SK-N-SH treated with all-trans-retinoic acid at 6 μM for 48 hours (cell line): ENCODE results near the gene DNASE1L3.

Experiments
- ATAC-seq: fragments of 200-7000 bp; cut with Tn5 transposase; 3 replicates; pipeline ENCODE4 v1.9.1; 2020; ENCODE audit warnings: mild to moderate bottlenecking, moderate library complexity
- ARNTL ChIP-seq: fragments of 450-650 bp; formaldehyde crosslinking; IDR thresholded peaks from 2 replicates; pipeline ENCODE4 v1.5.0; 2020; ENCODE audit warnings: low read depth, mild to moderate bottlenecking, moderate library complexity, borderline replicate concordance
- BACH2 ChIP-seq: fragments of 250-450 bp; sonication (Bioruptor Pico); IDR thresholded peaks from 2 replicates; pipeline ENCODE4 v1.9.0; 2021; ENCODE audit warnings: mild to moderate bottlenecking, borderline replicate concordance
- CREB5 ChIP-seq: fragments of 250-450 bp; sonication (Bioruptor Pico); IDR thresholded peaks from 2 replicates; pipeline ENCODE4 v1.5.1; 2020; ENCODE audit warnings: low read depth, mild to moderate bottlenecking, moderate library complexity
- CSDC2 ChIP-seq: fragments of 250-450 bp; sonication (Bioruptor Pico); IDR thresholded peaks from 2 replicates; pipeline ENCODE4 v1.5.0; 2020; ENCODE audit warnings: mild to moderate bottlenecking, moderate library complexity
- CSRNP3 ChIP-seq: fragments of 250-450 bp; sonication (Bioruptor Pico); IDR thresholded peaks from 2 replicates; pipeline ENCODE4 v1.5.1; 2021; ENCODE audit warnings: mild to moderate bottlenecking, moderate library complexity
- ESRRG ChIP-seq: fragments of 250-450 bp; sonication (Bioruptor Pico); IDR thresholded peaks from 2 replicates; pipeline ENCODE4 v1.6.1; 2021; ENCODE audit warnings: mild to moderate bottlenecking
- GLIS3 ChIP-seq: fragments of 250-450 bp; sonication (Bioruptor Pico); IDR thresholded peaks from 2 replicates; pipeline ENCODE4 v1.5.0; 2020; ENCODE audit warnings: mild to moderate bottlenecking, moderate library complexity
- ISL1 ChIP-seq: fragments of 250-450 bp; sonication (Bioruptor Pico); IDR thresholded peaks from 2 replicates; pipeline ENCODE4 v2.1.2; 2022; ENCODE audit warnings: mild to moderate bottlenecking, moderate library complexity
- OSR1 ChIP-seq: fragments of 250-450 bp; sonication (Bioruptor Pico); IDR thresholded peaks from 2 replicates; pipeline ENCODE4 v1.8.0; 2022; ENCODE audit warnings: moderate library complexity, mild to moderate bottlenecking, inconsistent platforms
- PATZ1 ChIP-seq: fragments of 250-450 bp; sonication (Bioruptor Pico); IDR thresholded peaks from 2 replicates; pipeline ENCODE4 v1.8.0; 2020; ENCODE audit warnings: mild to moderate bottlenecking, moderate library complexity, borderline replicate concordance
- POU6F1 ChIP-seq: fragments of 250-450 bp; sonication (Bioruptor Pico); IDR thresholded peaks from 2 replicates; pipeline ENCODE4 v1.8.0; 2021; ENCODE audit warnings: low read depth, mild to moderate bottlenecking, moderate library complexity, borderline replicate concordance
- PPARA ChIP-seq: fragments of 250-450 bp; sonication (Bioruptor Pico); IDR thresholded peaks from 2 replicates; pipeline ENCODE4 v1.5.0; 2020; ENCODE audit warnings: mild to moderate bottlenecking, borderline replicate concordance
- RARB ChIP-seq: fragments of 250-450 bp; sonication (Bioruptor Pico); IDR thresholded peaks from 2 replicates; pipeline ENCODE4 v1.8.0; 2021; ENCODE audit warnings: mild to moderate bottlenecking, moderate library complexity
- SNAI2 ChIP-seq: fragments of 250-450 bp; sonication (Bioruptor Pico); IDR thresholded peaks from 2 replicates; pipeline ENCODE4 v1.5.0; 2020; ENCODE audit warnings: mild to moderate bottlenecking, moderate library complexity
- TCF4 ChIP-seq: fragments of 250-450 bp; sonication (Bioruptor Pico); IDR thresholded peaks from 2 replicates; pipeline ENCODE4 v1.8.0; 2021; ENCODE audit warnings: mild to moderate bottlenecking, moderate library complexity, borderline replicate concordance
- TOX ChIP-seq: fragments of 250-450 bp; sonication (Bioruptor Pico); IDR thresholded peaks from 2 replicates; pipeline ENCODE4 v1.8.0; 2021; ENCODE audit warnings: mild to moderate bottlenecking, moderate library complexity, borderline replicate concordance
- TSHZ2 ChIP-seq: fragments of 250-450 bp; sonication (Bioruptor Pico); IDR thresholded peaks from 2 replicates; pipeline ENCODE4 v1.5.0; 2020; ENCODE audit warnings: mild to moderate bottlenecking, moderate library complexity
- ZC3H10 ChIP-seq: fragments of 250-450 bp; sonication (Bioruptor Pico); IDR thresholded peaks from 2 replicates; pipeline ENCODE4 v1.5.1; 2021; ENCODE audit warnings: mild to moderate bottlenecking, moderate library complexity
- ZFP3 ChIP-seq: fragments of 250-450 bp; sonication (Bioruptor Pico); IDR thresholded peaks from 2 replicates; pipeline ENCODE4 v1.5.0; 2020; ENCODE audit warnings: mild to moderate bottlenecking, moderate library complexity
- ZFP30 ChIP-seq: fragments of 450-650 bp; formaldehyde crosslinking; IDR thresholded peaks from 2 replicates; pipeline ENCODE4 v1.5.0; 2022; ENCODE audit warnings: mild to moderate bottlenecking, moderate library complexity
- ZNF565 ChIP-seq: fragments of 450-650 bp; formaldehyde crosslinking; conservative IDR thresholded peaks from 2 replicates; pipeline ENCODE4 v1.5.0; 2020; ENCODE audit warnings: low read depth, mild to moderate bottlenecking, moderate library complexity
- ZNF70 ChIP-seq: fragments of 450-650 bp; formaldehyde crosslinking; IDR thresholded peaks from 2 replicates; pipeline ENCODE4 v1.5.0; 2020; ENCODE audit warnings: mild to moderate bottlenecking, moderate library complexity
- ZNF8 ChIP-seq: fragments of 450-650 bp; formaldehyde crosslinking; IDR thresholded peaks from 2 replicates; pipeline ENCODE4 v1.5.0; 2020; ENCODE audit warnings: mild to moderate bottlenecking, moderate library complexity

The DNASE1L3 gene

GRCh38 chr3:58155838-58156237 lies 54.9 kb downstream of the DNASE1L3 start (continued):
- TF ChIP-seq TCF4 (CRISPR knock-in tag) = no peak
- no peak for TF ChIP-seq PPARA (CRISPR knock-in tag)
- TF ChIP-seq TOX (CRISPR knock-in tag) = no peak
- TF ChIP-seq ZFP3 (CRISPR knock-in tag) = no peak
- no peak for TF ChIP-seq BACH2 (CRISPR knock-in tag)
- no peak for TF ChIP-seq ESRRG (CRISPR knock-in tag)
- TF ChIP-seq ARNTL (CRISPR knock-in tag) = no peak
- no peak for TF ChIP-seq ZC3H10 (CRISPR knock-in tag)

- no peak for ATAC-seq
- TF ChIP-seq POU6F1 = no peak
- TF ChIP-seq ZNF565 (CRISPR knock-in tag) = no peak
- TF ChIP-seq ZNF8 = no peak
- TF ChIP-seq GLIS3 = no peak
- no peak for TF ChIP-seq SNAI2 (CRISPR knock-in tag)
- no peak for TF ChIP-seq ARNTL (CRISPR knock-in tag)
- TF ChIP-seq CSDC2 (CRISPR knock-in tag) = no peak
- TF ChIP-seq CREB5 (CRISPR knock-in tag) = no peak
- no peak for TF ChIP-seq TOX (CRISPR knock-in tag)
- TF ChIP-seq PATZ1 (CRISPR knock-in tag) = no peak
- no peak for TF ChIP-seq ZNF70 (CRISPR knock-in tag)
- no peak for TF ChIP-seq PPARA (CRISPR knock-in tag)
- no peak for TF ChIP-seq ZFP30
- TF ChIP-seq ZC3H10 (CRISPR knock-in tag) = no peak
Measured at GRCh38 chr3:58154626-58155449, 55.9 kb downstream of the DNASE1L3 start.

GRCh38 chr3:58153371-58153770 lies 57.4 kb downstream of the DNASE1L3 start:
- TF ChIP-seq PATZ1 (CRISPR knock-in tag) (no peak), OSR1 (no peak), GLIS3 (no peak), ISL1 (CRISPR knock-in tag) (no peak), ZC3H10 (CRISPR knock-in tag) (no peak), ZNF70 (CRISPR knock-in tag) (no peak), CSDC2 (CRISPR knock-in tag) (no peak), CREB5 (CRISPR knock-in tag) (no peak), TOX (CRISPR knock-in tag) (no peak), ARNTL (CRISPR knock-in tag) (no peak), TSHZ2 (CRISPR knock-in tag) (no peak), BACH2 (CRISPR knock-in tag) (no peak), ZNF8 (no peak), CSRNP3 (CRISPR knock-in tag) (no peak), SNAI2 (CRISPR knock-in tag) (no peak), ZNF565 (CRISPR knock-in tag) (no peak), RARB (CRISPR knock-in tag) (no peak), TCF4 (CRISPR knock-in tag) (no peak)
- no peak for ATAC-seq
